NCI-H187 treated with DMSO at 0.1 percent for 48 hours (cell line): ENCODE data around the gene PDGFB.

Experiments used
- DNase-seq: peaks from one replicate; lab custom pipeline; 2025; lab: John Stamatoyannopoulos, UW

PDGFB gene

DNA sequence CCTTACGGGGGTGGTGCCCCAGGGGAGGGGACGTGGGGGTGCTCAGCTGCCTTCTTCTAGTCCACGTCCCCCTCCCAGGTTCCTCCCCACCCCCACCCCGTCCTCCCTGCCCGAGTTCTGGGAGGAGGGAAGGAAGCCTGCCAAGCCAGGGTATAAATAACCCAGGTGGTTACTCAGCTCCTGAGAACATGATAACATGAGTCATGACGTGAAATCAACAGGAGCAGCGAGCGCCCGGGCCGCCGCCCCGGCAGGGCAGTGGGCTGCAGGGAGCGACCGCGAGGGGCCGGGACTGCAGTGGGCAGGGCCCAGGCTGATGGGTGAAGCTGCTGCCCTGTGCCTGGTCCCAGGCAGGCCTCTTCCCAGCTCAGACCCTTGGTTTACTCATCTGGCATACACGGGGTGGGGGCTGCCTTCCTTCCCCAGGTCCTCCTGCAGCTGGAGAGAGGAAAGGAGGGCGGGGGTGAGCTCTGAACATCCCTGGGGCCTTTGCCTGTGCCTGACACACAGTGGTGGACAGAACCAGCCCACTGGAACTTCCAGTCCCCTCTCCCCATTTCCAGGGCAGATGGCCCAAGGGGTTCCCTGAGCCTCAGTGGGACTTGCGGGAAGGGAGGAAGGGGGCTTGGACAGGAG is 8.8 kb upstream of the PDGFB start:
- no peak for DNase-seq

DNA sequence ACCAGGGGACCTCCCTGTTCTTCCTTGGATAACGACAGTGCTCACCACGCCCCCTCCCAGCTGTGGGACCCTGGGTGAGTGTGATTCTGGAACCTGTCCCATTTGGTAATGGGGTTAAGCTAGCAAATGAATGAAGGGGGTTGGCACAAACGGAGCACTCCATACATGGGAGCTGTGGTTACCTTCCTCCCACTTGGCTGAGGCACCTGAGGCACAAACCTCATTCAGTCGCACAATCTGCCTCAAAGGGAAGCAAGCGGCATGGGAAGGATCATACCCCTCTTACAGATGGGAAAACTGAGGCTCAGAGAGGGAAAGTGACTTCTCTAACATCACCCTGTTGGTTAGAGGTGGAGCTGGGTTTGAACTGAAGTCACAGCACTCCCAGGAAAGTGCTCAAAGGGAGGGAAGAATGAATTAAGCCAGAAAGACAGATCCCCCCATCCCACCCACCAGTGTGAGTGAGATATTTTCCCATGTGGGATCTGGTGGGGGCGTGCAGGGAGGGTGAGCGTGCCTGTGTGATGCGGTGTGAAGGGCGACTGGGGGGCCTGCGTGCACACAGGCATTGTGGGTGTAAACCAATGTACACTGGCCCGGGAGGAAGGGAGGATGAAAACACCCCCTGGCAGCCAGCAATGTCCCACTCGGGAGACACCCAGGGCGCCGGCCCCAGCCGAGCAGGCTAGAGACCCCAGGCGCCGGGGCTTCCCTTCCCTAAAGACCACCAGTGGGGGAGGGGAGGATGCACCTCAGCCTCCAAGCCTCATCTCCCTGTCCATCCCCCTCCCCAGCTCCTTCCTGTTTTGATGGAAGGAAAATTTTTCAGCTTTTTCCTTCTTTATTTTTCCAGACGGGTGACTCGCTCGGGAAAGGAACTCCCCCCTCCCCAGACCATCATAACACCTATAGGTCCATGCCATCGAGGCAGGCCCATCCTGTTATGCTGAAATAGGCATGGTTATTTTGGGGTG is 8.0 kb upstream of the PDGFB start:
- no peak for DNase-seq

DNA sequence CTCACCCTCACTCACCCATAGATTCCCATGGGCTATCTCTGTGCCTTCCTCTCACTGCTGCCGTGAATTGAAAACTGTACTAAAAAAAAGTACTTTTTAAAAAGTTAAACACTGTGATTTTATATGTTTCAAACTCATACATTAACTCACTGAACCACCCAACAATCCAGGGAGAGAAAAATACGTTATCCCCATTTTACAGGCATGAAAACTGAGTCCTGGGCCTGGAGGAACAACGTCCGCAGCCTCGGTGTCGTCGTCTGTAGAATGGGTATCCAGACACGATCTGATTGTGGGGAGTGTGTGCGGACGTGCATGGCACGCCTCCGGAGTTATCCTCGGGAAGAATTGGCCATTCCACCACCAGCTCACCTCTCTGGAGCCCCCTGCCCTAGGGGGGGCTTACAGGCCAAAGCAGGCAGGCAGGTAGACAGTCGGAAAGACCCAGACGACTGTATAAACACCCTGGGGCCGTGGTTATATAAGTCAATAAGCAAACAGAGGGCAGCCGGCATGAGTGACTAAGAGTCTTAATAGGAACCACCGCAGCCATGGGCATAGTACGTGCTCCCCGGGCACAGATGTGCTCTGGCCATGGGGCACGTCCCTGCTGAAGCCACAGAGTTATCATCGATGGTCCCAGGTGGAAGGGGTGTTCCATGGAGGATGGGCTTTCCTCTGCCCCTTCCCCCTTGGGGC is 7.1 kb upstream of the PDGFB start:
- DNase-seq: no peak

DNA sequence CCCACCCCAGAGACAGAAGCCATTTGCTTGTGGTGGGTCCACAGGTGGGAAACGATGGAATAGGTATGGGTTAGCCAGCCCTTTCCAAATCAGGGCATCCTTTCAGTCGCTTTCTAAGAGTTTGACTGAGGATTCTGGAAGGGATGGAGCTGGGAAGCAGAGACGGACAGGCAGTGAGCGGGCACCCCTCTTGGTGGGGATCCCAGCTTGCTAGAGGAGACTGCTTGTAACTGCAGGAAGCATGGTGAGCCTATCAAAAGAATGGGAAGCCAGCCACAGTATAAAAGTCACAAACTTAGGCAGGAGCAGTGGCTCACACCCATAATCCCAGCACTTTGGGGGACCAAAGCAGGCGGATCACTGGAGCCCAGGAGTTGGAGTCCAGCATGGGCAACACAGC is 6.1 kb upstream of the PDGFB start:
- DNase-seq: no peak

DNA sequence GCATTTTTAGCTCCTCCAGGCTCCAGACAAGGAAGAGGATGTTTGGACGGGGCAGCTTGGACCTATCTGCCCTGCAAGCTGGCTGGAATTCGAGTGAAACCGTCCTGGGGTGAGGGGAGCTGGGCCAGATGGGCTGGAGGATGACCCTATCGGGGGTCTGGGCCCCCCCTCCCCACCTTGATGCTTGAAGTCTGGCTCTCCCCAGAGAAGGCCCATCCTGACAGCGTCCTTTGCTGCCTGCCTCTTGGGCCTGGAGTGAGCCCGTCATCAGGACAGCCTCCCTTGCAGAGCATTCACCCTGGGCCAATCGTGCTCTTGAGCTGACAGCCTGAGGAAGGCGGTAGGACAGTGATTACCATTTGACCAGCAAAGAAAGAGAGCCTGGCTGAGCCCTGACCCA is 5.3 kb upstream of the PDGFB start:
- DNase-seq: no peak

DNA sequence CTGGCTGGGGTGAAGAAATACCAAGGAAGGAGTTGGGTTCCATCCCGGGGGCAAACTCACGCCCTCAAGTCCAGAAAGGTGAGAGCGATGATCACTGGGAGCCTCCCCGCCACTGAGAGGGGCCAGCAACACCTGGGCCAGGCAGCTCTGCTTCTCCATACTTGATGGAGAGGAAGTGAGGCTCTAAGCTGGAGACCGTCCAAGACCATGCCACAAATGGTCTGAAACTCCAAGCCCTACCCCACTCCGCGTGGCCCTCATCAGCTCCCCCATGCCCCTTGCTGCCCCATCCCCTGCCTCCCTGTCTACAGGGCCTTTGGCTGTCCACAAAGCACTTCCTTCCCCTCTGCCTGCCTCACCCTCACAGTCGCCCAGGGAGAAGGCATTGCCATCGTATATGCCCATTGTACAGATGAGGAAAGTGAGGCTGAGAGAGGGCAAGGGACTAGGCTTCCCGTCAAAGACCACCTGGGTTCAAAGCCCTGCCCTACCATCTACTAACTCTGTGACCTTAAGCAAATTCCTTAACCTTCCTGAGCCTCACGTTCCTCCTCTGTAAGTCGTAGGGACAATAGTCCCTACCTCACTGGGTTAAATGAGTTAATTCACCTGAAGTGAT is 4.4 kb upstream of the PDGFB start:
- no peak for DNase-seq

DNA sequence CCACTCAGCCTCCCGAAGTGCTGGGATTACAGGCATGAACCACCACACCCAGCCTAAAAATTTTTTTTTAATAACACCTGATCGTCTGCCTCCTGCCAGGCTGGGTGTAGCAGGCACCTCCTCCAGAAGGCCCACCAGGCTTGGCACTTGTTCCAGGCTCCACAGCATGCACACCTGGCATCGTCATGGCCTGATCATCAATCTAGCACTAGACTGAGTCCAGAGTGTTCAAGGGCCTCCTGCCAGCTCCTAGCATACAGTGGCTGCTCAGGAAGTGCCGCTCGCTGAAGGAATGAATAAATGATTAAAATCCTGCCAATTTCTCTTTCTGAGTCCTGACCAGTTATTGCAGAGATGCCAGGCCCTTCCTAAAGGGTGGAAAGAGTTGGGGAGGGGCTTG is 3.5 kb upstream of the PDGFB start:
- DNase-seq: no peak

DNA sequence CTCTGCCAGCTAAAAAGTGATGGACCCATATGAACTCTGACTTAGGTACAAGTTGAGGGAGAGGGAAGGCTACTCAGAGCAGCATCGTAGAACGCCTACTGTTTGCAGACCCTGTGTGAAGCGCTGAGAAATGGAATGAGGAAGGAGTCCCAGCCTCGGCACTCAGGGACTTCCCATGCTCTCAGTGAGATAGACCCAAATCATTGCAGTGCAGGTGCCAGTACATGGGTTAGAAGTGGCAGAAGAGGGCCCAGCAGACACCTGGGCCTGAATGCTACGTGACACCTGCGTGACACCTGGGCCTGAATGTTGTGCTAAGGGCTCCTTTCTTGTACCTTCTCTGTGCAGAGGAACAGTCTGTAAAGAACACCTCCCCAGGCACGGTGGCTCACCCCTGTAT is 2.6 kb upstream of the PDGFB start:
- DNase-seq: no peak

DNA sequence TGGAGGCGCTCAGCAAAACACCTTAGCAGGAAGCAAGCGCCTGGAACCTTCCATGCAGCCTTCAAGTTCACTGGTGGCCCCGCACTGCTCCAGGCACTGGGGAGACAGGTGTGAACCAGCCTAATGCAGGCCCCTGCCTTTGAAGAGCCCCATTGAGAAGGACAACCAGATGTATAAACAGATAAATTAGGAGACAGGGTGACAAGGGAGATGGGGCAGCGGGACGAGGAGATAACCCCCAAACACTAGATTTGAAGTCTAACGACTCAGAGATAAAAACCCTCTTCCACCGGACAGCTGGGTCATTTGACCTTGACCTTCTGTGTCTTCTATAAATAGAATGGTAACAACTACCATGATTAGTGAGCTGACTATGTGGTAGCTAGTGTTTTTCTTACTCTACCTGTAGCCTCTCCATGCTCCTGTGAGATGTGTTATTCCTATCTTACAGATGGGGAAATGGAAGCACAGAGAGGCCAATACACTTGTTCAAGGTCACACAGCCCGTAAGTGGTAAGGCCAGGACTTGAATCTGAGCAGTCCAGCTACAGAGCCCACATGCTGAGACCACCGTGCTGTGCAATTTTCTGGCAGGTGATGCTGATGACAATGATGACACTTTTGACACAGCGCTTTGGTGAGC is 2.0 kb upstream of the PDGFB start:
- no peak for DNase-seq

DNA sequence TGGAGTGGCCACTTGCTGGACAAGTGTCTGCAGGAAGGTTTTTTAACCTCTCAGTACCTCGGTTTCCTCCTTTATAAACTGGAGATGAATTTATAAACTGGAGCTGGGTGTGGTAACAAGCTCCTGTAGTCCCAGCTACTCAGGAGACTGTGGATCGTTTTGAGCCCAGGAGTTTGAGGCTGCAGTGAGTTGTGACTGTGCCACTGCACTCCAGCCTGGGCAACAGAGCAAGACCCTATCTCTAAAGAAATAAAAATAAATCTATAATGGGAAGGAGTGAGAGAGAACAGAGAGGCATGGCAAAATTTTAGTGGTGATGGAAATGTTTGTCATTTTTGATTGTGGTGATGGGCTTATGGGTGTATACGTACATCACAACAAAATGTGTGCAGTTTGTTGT is 1.4 kb upstream of the PDGFB start:
- no peak for DNase-seq

DNA sequence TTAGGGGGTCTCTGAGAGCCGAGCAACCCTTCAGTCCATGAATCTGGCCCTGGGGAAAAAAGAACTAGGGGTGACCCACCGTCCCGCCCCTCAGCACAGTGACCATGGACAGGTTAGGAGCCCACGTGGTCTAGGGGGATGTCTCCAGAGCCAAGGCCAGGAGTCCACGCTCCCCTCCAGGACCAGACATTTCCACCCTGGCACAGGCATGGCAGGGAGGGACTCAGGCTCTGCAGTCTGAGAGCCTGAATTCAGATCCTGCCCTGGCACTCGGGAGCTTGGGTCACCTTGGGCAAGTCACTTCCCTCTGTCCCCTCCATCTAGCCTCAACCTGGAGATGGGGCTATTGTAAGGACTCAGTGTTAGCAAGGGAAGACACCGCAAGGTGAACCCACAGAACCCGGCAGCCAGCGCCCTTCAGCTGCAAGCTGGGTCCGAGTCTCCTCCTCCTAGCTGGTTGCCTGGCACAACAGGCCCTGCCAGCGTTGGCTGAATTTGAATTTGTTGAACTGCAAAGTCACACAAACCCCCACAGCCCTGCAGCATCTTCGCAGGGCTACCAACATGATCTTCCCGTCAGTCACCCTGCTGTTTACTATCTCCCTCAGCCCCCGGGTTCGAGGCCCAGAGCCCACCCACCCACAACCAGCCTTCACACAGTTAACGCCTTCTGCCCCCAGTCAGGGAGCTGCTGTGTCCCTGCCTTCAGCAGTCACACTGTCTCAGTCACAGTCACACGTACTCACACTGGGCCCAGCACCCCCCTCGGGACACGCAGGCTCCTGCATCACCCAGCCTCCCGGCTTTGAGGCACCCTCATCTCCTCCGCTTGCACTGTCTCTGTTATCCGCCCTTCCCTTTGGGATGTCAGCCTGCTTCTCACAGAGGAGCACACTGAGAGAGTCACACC is 603 bp upstream of the PDGFB start:
- DNase-seq: no peak

DNA sequence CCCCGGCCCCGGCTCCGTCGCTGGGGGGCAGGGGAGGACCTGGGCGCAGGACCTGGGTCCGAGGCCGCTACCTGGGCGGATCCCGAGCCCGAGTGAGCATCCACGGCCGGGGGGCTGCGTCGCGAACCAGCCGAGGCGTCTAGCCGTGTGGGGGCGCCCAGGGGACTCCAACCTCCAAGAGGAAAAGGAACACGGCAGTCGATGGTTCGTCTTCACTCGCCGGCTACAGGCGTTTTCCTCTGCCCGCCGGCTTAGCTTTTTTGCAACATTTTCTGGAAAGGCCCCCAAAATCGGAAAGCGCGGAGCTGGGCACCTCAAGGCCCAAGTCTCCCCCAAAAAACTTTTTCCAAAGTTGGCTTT is 666 bp downstream of the PDGFB start:
- no peak for DNase-seq

DNA sequence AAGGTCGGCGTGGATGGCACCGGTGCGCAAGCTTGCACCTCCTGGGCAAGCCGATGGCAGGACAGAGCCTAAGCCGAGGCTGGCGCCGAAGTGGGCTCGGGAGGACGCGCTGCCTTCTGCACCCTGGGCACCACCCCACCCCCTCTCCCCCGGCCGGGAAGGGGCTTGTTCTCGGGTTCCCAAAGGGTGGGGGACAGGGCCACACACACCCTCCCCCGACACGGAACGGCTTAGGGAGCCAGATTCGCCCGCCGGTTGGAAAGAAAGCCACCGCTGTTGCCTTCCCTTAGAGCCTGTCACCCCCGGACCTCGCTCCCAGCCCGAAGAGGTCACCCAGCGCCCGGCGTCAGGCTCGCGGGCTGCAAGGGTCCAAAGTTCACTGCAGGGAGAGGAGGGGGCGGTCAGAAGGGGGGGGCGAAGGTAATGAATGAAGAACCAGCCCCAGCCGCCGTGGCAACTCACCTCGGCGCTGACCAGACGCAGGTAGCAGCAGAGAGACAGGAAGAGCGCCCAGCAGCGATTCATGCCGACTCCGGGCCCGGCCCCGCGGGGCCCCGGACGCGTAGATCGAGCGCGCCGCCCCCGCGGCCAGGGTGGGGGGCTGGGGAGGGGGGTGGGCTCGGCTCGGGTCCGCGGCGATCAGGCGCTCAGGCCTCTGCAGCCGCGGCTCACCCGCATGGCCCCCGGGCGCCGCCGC is 1.2 kb downstream of the PDGFB start:
- no peak for DNase-seq

DNA sequence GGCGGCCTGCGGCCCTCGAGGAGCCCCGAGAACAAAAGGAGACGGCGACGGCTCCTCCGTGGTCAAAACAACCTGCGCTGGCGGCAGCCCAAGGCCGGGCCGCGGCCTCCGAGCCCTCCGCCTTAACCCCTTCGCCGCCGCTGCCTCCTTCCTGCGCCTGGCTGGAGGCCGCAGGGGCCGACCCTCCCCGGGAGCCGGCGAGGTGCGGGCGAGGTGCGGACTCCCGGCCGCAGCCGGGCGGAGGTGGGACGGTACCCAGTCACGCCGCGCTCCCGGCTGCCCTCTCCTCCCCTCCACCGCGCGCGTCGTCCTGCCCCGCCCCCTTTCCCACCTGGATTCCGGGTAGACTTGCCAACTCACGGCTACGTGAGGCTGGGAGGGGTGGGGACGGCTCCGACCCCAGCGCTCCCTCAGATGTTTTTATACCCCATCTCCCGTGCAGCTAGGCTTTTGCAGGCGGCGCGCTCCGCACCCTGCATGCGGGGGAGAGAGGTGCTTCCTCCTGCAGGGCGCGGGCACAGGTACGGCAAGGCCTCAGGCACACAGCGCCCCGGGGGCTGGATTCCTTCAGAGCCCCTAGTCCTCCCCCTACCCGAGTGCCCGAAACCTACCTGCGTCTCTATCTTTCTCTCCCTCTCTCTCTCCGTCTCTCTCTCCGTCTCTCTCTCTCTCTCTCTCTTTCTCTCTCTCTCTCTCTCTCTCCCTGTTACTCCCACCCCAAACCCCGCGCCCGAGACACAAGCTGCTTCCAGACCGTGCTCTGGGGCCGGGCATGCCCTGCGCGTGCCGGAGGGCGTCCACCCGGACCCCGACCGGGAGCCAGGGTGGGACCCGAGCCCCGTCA is 2.0 kb downstream of the PDGFB start:
- no peak for DNase-seq

DNA sequence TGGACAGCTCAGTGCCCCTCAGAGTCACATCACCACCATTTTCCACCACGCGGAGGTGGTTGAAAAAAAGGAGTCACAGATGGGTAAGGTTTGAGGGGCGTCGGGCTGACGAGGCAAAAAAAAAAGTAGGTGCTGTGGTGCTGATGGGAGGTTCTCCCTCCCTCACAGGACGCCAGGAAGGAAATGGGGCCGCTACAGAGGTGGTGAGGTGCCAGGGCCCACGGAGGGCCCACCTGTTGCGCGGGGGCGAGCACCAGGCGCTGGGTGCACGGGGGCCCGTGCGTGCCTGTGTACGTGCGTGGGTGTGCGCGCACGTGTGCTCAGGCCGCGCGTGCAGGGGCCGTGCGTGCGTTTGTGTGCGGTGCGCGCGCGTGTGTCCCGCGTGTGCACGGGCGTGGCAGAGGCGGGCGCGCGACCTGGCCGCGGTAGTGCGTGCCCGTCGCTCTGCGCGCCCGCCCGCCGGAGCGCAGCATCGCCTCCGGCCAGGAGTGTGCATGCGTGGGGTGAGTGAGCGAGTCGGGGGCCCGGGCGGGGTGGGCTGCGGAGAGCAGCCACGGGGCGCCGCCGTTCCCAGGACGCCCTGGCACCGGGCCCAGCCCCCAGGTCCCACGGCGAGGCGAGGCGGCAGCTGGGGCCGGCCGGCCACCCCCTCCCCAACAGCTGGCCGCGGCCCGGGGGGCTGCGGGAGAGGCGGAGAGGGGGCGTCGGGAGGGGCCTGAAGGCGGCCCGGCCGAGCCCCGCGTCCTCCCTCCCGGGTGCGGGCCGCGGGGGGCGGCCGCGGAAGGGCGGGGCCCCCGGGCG is 2.8 kb downstream of the PDGFB start:
- no peak for DNase-seq

DNA sequence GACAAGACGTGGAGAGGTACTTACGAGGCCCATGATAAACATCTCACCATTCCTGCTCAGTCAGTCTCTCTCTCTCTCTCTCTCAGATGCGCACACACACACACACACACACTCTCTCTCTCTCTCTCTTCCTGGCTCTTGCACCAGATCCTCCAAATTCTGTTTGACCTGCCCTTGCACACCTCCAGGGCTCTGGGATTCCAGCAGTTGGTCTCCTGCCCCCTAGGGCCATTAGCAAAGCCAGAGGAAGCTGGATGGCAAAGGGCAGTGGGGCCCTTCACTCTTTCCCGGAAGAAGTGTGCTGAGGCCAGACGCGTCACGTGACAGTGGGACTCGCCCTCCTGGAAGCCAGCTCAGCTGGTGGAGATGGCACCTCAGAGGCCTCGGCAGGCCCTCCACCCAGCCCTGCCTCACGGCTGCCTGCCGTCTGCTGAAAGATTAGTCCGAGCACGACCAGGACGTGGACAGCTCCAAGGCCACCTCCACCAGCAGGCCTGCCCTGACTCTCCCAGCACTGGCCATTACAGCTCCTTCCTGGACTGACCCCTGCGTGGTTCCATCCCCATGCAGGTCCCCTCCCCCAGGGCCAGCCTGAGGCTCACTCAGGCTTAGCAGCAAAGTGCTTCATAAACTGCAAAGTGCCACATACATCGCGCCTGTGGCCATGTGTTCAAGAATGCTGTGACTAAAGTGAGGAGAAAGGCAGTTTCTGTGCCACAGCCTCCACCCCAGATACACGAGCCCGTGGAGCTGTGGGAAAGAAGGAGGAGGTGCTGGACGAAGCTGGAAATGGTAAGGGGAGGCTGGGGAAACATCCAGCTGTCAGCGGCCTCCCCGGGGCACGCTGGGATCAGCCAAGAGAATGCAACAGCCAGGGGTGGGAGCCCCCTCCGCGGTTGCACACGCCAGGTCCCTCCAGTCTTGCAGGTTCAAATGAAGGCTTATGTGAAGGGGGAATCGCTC is 3.7 kb downstream of the PDGFB start:
- DNase-seq: no peak
